ENCODE data around the gene PLCG1. TPM values are rescaled to one million over a fixed set of nuclear protein-coding genes. Genes with fewer than 3 reads are reported as not detected.

The PLCG1 gene
- total RNA-seq, 1 donor from 2014 or later = 320 TPM

- H3K27me3 Mint-ChIP-seq (ENCODE audit: low read depth) = peaks cover 2% of the 10 kb centered on the region
- TF ChIP-seq CTCF (conservative IDR thresholded peaks at IDR 0.05) = no peak
- peaks cover 2% of the 10 kb centered on the region for H3K9me3 Mint-ChIP-seq
- H3K4me3 Mint-ChIP-seq = no peak overlapping the region
- peaks cover 11% of the 10 kb centered on the region for H3K4me1 Mint-ChIP-seq
- peaks cover 35% of the 10 kb centered on the region for H3K36me3 Mint-ChIP-seq (ENCODE audit: low read depth)
- DNase-seq (ENCODE audit: low read depth, low spot score) = no peak
- H3K27ac Mint-ChIP-seq (ENCODE audit: unreplicated experiment) = no peak overlapping the region
These were observed 46.0 kb downstream of the PLCG1 start for GRCh38 chr20:41183391-41183790.

- H3K9me3 Mint-ChIP-seq = peaks cover 6% of the 10 kb centered on the region
- H3K27me3 Mint-ChIP-seq (ENCODE audit: low read depth) = peaks cover 2% of the 10 kb centered on the region
These were observed 46.5 kb downstream of the PLCG1 start for GRCh38 chr20:41183831-41184230.

GRCh38 chr20:41185013-41185757 lies 47.8 kb downstream of the PLCG1 start:
- no peaks in the 10 kb centered on the region for H3K27me3 Mint-ChIP-seq (ENCODE audit: low read depth)
- H3K36me3 Mint-ChIP-seq (ENCODE audit: low read depth) = peaks cover 40% of the 10 kb centered on the region
- peaks cover 14% of the 10 kb centered on the region for H3K9me3 Mint-ChIP-seq
- no peak overlapping the region for H3K4me3 Mint-ChIP-seq
- no peaks in the 10 kb centered on the region for H3K4me1 Mint-ChIP-seq
- no peak overlapping the region for H3K27ac Mint-ChIP-seq (ENCODE audit: unreplicated experiment)
- TF ChIP-seq CTCF (conservative IDR thresholded peaks at IDR 0.05) = no peak
- no peak for DNase-seq (ENCODE audit: low read depth, low spot score)

More at GRCh38 chr20:41183831-41184230, 46.5 kb downstream of the PLCG1 start:
- Mint-ChIP-seq H3K4me1 (peaks cover 6% of the 10 kb centered on the region), H3K27ac (ENCODE audit: unreplicated experiment) (no peak overlapping the region), H3K4me3 (no peak overlapping the region), H3K36me3 (ENCODE audit: low read depth) (peaks cover 36% of the 10 kb centered on the region)
- no peak for TF ChIP-seq CTCF (conservative IDR thresholded peaks at IDR 0.05)
- no peak for DNase-seq (ENCODE audit: low read depth, low spot score)

- Mint-ChIP-seq H3K27me3 (ENCODE audit: low read depth) (no peaks in the 10 kb centered on the region), H3K4me3 (no peak overlapping the region), H3K27ac (ENCODE audit: unreplicated experiment) (no peak overlapping the region), H3K36me3 (ENCODE audit: low read depth) (peaks cover 41% of the 10 kb centered on the region), H3K4me1 (no peaks in the 10 kb centered on the region), H3K9me3 (peaks cover 21% of the 10 kb centered on the region)
- no peak for TF ChIP-seq CTCF (conservative IDR thresholded peaks at IDR 0.05)
- DNase-seq (ENCODE audit: low read depth, low spot score) = no peak
These were observed 50.3 kb downstream of the PLCG1 start for GRCh38 chr20:41187668-41188067.

GRCh38 chr20:41191562-41192500 lies 54.5 kb downstream of the PLCG1 start:
- H3K9me3 Mint-ChIP-seq = peaks cover 26% of the 10 kb centered on the region
- no peak overlapping the region for H3K4me3 Mint-ChIP-seq
- DNase-seq (ENCODE audit: low read depth, low spot score) = no peak
- H3K27me3 Mint-ChIP-seq (ENCODE audit: low read depth) = no peaks in the 10 kb centered on the region
- H3K36me3 Mint-ChIP-seq (ENCODE audit: low read depth) = peaks cover 48% of the 10 kb centered on the region
- no peak for TF ChIP-seq CTCF (conservative IDR thresholded peaks at IDR 0.05)
- H3K27ac Mint-ChIP-seq (ENCODE audit: unreplicated experiment) = no peak overlapping the region
- no peaks in the 10 kb centered on the region for H3K4me1 Mint-ChIP-seq
